Large intestine (tissue), 3 donors: ENCODE data around the gene CSE1L. TPM values are rescaled to one million over a fixed set of nuclear protein-coding genes. Genes with fewer than 3 reads are reported as not detected.
"Not testable (repeated sequence)": the region's sequence is repeated elsewhere in the genome, so short reads cannot be mapped to it uniquely, and the experiment has no call there.

ENCODE experiments used
- DNase-seq, 2 donors: peaks; one replicate each; pipeline versions ENCODE4 v3.0.0 to v3.0.0-alpha.2; 2013
- H3K27ac ChIP-seq: one replicate; pipeline ENCODE4 v1.5.1; 2013; ENCODE audit warnings: low read length
- H3K27me3 ChIP-seq: 2 replicates; pipeline ENCODE4 v1.6.1; 2013; ENCODE audit warnings: low read length; ENCODE audit not compliant: control insufficient read depth, insufficient read depth
- H3K36me3 ChIP-seq: 2 replicates; pipeline ENCODE4 v1.6.1; 2013; ENCODE audit warnings: low read length; ENCODE audit not compliant: control insufficient read depth, insufficient read depth
- H3K4me1 ChIP-seq: one replicate; pipeline ENCODE4 v1.6.1; 2013; ENCODE audit warnings: low read length; ENCODE audit not compliant: control insufficient read depth, insufficient read depth
- H3K4me3 ChIP-seq: one replicate; pipeline ENCODE4 v1.5.1; 2013; ENCODE audit warnings: low read length
- H3K9me3 ChIP-seq: one replicate; pipeline ENCODE4 v1.6.1; 2013; ENCODE audit warnings: mild to moderate bottlenecking, low read depth, low read length, moderate library complexity; ENCODE audit not compliant: control insufficient read depth
- WGBS: methylation state at CpG from one replicate; pipeline ENCODE4 v1.1.5; 2013; ENCODE audit warnings: low lambda C conversion rate; ENCODE audit not compliant: insufficient coverage; 5-methylcytosine and 5-hydroxymethylcytosine counted together
- polyA plus RNA-seq: library from polyadenylated mRNA; unstranded; fragments of 120-200 nt; gene quantifications from one replicate; pipeline ENCODE4 v1.2.1, GENCODE V29; 2013

CSE1L gene
- polyA plus RNA-seq, 1 donor = 52.2 TPM

DNA sequence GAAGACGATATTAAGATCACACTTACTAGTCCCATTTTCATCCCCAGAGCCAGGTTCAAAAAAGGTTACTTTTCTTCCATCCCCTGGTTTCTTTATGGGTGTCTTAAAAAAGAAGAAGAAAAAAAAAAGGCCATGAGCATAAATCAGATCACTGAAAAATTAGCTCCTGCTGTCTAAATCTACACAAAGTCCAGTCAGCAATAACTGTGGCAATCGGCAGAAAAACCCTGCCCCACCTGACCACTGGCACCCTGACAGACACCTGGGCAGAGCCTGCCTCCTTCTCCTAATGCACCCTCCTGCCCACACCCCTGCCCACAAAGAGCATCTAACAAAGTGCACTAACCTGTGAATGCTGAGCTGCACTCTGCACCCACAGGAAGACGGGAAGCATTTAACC lies 72.2 kb downstream of the CSE1L start:
- H3K4me3 ChIP-seq = no peak overlapping the region
- peaks cover 12% of the 10 kb centered on the region for H3K4me1 ChIP-seq
- peaks cover 69% of the 10 kb centered on the region for H3K36me3 ChIP-seq
- no peaks in the 10 kb centered on the region for H3K9me3 ChIP-seq
- no peak overlapping the region for H3K27ac ChIP-seq
- WGBS = 100% methylated on average over 1 of the region's 3 CpGs
- no peak for DNase-seq
- no peaks in the 10 kb centered on the region for H3K27me3 ChIP-seq

DNA sequence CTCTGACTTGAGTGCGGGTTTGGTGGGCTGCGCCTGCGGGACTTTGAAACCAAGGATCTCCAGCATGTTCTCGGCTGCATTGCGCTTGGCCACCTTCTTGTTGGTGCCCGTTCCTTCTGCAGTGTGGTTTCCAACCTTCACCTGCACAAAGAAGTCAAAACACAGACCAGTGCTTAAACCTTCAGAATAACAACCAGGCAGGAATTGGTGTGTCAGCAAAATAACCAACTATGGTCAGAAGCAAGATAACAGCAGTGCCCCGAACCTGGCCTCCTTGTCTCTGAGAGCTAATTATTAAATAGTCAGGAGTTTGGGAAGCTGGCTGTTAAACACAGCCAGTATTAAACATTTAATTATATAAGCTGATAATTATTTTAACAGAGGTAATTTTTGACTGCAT lies 73.9 kb downstream of the CSE1L start:
- Histone ChIP-seq H3K27me3 (no peaks in the 10 kb centered on the region), H3K36me3 (peaks cover 70% of the 10 kb centered on the region), H3K4me1 (peaks cover 12% of the 10 kb centered on the region), H3K9me3 (no peaks in the 10 kb centered on the region), H3K27ac (peak overlapping the region; percentile 67), H3K4me3 (peak overlapping the region; percentile 35)
- no CpG with 5 or more reads among the region's 7 CpGs for WGBS
- DNase-seq = peak; percentile 60 to 82

DNA sequence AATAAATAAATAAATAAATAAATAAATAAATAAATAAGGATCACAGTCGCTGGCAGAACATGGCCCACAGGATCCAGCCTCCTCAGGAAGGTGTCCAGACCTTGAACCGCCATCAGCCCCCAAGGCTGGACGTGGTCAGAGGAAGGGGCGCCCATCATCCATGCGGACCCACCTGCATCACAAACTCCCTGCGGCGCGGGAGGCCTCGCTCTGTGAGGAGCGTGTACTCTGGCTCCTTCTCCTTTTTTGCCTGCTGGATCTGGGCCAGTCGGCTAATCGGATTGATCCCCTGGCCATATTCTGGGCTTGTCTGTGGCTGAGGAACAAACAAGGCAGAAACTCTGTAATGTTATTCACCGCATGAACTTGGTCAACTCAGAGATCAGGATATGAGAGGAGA lies 76.8 kb downstream of the CSE1L start:
- no peak overlapping the region for H3K4me3 ChIP-seq
- WGBS = no CpG with 5 or more reads among the region's 13 CpGs
- DNase-seq = no peak
- no peaks in the 10 kb centered on the region for H3K27me3 ChIP-seq
- peaks cover 12% of the 10 kb centered on the region for H3K4me1 ChIP-seq
- peaks cover 46% of the 10 kb centered on the region for H3K36me3 ChIP-seq
- no peak overlapping the region for H3K27ac ChIP-seq
- no peaks in the 10 kb centered on the region for H3K9me3 ChIP-seq

DNA sequence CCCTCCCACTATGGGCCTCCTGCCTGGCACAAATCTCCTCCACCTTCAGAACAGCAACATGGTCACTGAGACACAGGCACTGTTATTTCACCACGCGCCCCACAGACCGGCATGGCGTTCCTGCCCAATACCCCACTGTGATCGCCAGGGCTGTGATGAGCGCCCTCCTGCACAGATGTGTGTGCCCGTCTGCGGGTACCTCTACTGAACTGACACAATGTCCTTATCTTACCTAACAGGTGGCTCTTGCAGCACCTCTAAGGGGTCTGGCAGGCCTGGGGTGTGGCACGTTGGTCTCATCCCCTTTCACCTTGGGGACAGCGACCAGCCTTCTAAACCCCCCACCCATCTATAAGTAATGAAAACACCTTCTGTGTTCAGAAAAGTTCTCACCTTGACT lies 77.9 kb downstream of the CSE1L start:
- H3K4me1 ChIP-seq = peaks cover 12% of the 10 kb centered on the region
- no CpG with 5 or more reads among the region's 10 CpGs for WGBS

DNA sequence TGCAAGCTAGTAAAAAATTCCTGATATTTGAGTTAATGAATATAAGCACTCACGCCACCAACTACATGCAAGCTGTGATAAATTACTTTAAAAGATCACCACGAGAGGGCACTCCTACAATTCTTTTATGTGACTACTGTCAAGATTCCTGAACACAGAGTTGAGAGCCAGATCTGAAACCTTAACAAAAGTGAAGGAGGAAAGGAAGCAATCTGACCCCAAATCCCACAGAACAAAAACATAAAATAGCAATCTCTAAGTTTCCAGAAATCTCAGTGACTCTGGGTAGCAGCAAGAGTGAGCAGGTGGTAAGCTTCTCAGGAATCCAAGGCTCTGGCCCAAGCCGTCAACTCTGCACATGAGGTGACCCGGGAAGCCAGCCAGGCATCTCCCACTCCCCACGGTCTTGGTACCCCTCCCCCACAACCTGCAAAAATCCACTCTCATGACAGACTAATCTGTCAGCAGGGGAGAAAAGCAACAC lies 86.9 kb downstream of the CSE1L start:
- no peak overlapping the region for H3K27ac ChIP-seq
- WGBS = no CpG with 5 or more reads among the region's 5 CpGs
- H3K36me3 ChIP-seq = peaks cover 24% of the 10 kb centered on the region
- H3K4me3 ChIP-seq = no peak overlapping the region
- H3K27me3 ChIP-seq = no peaks in the 10 kb centered on the region
- no peaks in the 10 kb centered on the region for H3K9me3 ChIP-seq
- peak; percentile 60 to 79 for DNase-seq
- peaks cover 13% of the 10 kb centered on the region for H3K4me1 ChIP-seq

More for the DNA sequence above, 77.9 kb downstream of the CSE1L start:
- DNase-seq = no peak
- Histone ChIP-seq H3K36me3 (peaks cover 41% of the 10 kb centered on the region), H3K9me3 (no peaks in the 10 kb centered on the region), H3K4me3 (no peak overlapping the region), H3K27me3 (no peaks in the 10 kb centered on the region), H3K27ac (no peak overlapping the region)

DNA sequence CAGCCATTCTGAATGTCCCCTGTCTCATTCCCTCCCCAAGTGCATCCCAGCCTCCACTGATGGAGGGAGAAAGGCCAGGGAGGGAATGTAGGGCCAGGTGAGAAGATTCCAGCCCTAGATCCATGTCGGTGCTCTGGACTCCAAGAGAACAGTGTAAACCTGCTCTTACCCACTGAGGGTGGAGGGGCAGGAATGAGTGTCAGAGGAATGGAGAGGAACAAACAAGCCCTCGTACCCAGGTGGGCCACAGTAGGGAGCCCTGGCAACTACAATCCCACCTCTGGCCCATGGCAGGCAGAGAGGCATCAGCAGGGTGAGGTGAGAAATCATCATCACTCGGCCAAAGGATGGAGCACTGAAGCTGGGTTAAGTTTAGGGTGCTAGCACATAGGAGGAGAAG lies 87.5 kb downstream of the CSE1L start:
- Histone ChIP-seq H3K4me1 (peaks cover 13% of the 10 kb centered on the region), H3K27ac (no peak overlapping the region), H3K27me3 (no peaks in the 10 kb centered on the region), H3K36me3 (peaks cover 21% of the 10 kb centered on the region), H3K9me3 (no peaks in the 10 kb centered on the region), H3K4me3 (no peak overlapping the region)
- WGBS = no CpG with 5 or more reads among the region's 3 CpGs
- DNase-seq = no peak

DNA sequence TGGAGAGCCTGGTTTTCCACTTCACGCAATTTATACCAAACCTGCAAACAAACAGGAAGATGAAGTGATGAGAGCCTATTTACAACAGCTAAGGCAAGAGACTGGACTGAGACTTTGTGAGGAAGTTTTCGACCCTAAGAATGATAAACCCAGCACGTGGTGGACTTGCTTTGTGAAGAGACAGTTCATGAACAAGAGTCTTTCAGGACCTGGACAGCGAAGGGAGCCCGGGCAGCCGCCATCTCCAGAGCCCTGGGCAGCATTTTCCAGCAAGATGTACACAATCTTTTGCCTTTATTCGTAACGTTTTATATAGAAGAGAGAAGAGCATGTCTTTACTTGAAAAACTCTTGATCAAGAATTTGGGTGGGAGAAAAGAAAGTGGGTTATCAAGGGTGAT lies 88.7 kb downstream of the CSE1L start:
- WGBS = 90% methylated on average over 2 of the region's 8 CpGs
- H3K27me3 ChIP-seq, H3K9me3 ChIP-seq, H3K27ac ChIP-seq, DNase-seq, H3K4me3 ChIP-seq: not testable (repeated sequence)
- Histone ChIP-seq H3K4me1 (peaks cover 13% of the 10 kb centered on the region), H3K36me3 (peaks cover 25% of the 10 kb centered on the region)

DNA sequence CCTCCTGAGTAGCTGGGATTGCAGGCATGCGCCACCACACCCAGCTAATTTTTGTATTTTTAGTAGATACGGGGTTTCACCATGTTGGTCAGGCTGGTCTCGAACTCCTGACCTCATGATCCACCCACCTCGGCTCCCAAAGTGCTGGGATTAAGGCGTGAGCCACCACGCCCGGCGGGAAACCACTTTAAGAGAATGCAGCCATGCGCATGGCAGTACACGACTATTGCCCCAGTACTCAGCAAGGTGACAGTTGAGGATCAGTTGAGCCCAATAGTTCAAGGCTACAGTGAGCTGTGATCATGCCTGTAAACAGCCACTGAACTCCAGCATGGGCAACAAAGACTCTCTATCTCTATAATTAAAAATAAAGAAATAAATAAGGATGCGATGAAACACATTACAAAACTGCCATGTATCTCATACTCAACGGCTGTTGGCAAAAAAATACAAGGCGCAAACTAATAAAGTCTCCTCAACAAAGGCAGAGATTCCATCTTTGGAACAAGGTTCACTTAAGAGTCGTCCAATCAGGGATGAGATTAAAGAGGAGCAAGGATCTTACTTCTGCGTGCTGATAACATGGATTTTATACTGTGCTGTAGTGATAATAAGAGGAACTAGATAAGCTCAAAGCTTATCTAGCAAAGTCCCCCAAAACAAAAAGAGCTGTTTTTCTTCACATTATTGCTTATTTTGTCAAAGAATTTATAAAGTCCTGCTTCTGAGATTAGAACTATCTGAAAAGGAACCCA lies 90.9 kb downstream of the CSE1L start:
- Histone ChIP-seq H3K4me3 (no peak overlapping the region), H3K27me3 (no peaks in the 10 kb centered on the region), H3K4me1 (peaks cover 13% of the 10 kb centered on the region), H3K9me3 (no peaks in the 10 kb centered on the region), H3K27ac (no peak overlapping the region), H3K36me3 (peaks cover 22% of the 10 kb centered on the region)
- no peak for DNase-seq
- no CpG with 5 or more reads among the region's 15 CpGs for WGBS

DNA sequence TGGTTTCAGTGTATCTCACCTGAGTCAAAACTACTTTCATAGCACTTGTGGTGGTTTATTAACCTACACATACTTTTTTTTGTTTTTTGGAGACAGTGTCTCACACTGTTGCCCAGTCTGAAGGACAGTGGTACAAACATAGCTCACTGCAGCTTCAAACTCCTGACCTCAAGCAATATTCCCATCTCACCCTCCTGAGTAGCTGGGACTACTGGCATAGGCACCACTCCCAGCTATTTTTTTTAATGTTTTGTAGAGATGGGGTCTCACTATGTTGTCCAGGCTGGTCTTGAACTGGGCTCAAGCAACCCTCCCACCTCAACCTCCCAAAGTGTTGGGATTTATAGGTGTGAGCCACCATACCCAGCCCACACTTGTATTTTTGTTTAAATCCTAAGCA lies 92.3 kb downstream of the CSE1L start:
- Histone ChIP-seq H3K36me3 (peaks cover 25% of the 10 kb centered on the region), H3K9me3 (no peaks in the 10 kb centered on the region), H3K27me3 (no peaks in the 10 kb centered on the region), H3K4me3 (no peak overlapping the region), H3K27ac (no peak overlapping the region), H3K4me1 (peaks cover 8% of the 10 kb centered on the region)
- no peak for DNase-seq

DNA sequence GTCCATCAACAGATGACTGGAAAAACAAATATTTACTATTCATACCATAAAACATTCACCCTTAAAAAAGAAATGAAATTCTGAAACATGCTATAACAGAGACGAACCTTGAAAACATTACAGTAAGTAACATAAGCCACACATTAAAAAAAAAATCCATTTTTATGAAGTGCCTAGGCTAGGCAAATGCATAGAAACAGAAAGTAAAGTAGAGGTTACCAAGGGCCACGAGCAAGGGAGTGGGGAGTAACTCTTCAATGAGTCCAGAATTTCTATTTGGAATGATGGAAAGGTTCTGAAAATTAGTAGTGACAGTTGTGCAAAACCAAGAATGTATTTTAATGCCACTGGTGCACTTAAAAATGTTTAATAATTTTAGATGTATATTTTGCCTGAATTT lies 94.3 kb downstream of the CSE1L start:
- H3K27me3 ChIP-seq = no peaks in the 10 kb centered on the region
- H3K9me3 ChIP-seq = no peaks in the 10 kb centered on the region
- H3K4me3 ChIP-seq = no peak overlapping the region
- no peak for DNase-seq
- whole genome bisulfite sequencing = 80% methylated on average over 1 of the region's 2 CpGs
- peaks cover 23% of the 10 kb centered on the region for H3K36me3 ChIP-seq
- no peak overlapping the region for H3K27ac ChIP-seq
- H3K4me1 ChIP-seq = peaks cover 8% of the 10 kb centered on the region

DNA sequence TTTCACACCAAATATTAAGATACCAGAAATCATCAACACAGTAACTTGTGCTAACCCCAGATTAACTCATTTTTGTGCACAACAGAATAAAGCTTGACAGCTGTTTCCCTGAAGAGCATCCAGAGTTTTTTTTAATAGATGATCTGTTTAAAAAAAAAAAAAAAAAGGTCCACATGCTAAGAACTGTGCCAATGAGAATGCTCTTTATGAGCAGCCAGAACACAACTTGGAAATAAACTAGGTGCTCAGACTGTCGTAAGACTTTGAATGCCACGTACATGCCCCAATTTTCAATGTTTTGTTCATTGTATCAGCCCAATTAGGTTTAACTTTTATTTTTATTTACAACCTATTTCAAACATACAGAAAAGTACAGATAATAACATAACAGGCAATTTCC lies 94.7 kb downstream of the CSE1L start:
- Histone ChIP-seq H3K4me1 (peaks cover 8% of the 10 kb centered on the region), H3K4me3 (no peak overlapping the region), H3K27me3 (no peaks in the 10 kb centered on the region), H3K9me3 (no peaks in the 10 kb centered on the region), H3K27ac (no peak overlapping the region), H3K36me3 (peaks cover 25% of the 10 kb centered on the region)
- 100% methylated on average over 1 of the region's 2 CpGs for WGBS
- no peak for DNase-seq
